Measurements from ENCODE around the gene ATP5IF1.
A peak's percentile ranks its signal among the peaks of the same experiment; 100 is the strongest.

Gene ATP5IF1

DNA sequence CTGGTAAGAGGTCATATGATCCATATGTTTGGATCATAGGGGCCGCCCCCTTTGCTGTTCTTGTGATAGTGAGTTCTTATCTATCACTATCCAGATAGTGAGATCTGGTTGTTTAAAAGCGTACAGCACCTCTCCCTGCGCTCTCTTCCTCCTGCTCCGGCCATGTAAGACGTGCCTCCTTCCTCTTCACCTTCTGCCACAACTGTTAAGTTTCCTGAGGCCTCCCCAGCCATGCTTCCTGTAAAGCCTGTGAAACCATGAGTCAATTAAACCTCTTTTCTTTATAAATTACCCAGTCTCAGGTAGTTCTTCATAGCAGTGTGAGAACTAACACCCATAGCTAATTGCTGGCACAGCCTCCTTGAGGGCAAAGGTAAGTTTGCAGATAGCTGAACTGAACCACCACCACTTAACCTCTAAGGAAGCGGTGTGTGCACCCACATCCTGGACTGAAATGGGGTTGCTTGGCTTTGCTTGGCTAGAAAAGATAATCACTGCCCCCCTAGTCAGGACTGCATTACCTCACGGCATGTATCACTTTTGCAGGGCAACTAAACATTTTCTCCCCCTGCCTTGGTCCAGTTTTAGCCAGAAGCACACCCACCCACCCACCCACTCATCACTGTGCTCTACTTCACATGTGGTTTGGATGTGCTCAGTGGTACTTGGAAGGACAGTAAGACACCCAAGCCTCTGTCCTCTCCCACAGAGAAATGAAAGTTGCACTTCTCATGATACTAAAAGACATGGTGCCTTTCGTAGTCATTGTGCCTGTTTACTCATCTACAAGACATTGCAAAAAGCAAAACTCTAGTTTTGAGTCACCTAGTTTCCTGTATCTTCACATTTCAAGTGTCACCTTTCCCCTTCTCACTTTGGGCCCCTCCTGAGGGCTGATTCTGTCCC lies 36.3 kb upstream of the ATP5IF1 start:
- no peak for DNase-seq (ENCODE audit: low read depth in 1 of 2, low spot score in 1 of 2)
- no peak for TF ChIP-seq POLR2AphosphoS5 (IDR thresholded peaks at IDR 0.05; ENCODE audit: low read depth)
- Histone ChIP-seq H3K4me3 (replicated peaks; ENCODE audit: insufficient read depth, low read length) (no peak overlapping the region), H3K27me3 (ENCODE audit: insufficient read depth, poor library complexity, severe bottlenecking) (no peaks in the 10 kb centered on the region), H3K27ac (replicated peaks) (no peak overlapping the region)

DNA sequence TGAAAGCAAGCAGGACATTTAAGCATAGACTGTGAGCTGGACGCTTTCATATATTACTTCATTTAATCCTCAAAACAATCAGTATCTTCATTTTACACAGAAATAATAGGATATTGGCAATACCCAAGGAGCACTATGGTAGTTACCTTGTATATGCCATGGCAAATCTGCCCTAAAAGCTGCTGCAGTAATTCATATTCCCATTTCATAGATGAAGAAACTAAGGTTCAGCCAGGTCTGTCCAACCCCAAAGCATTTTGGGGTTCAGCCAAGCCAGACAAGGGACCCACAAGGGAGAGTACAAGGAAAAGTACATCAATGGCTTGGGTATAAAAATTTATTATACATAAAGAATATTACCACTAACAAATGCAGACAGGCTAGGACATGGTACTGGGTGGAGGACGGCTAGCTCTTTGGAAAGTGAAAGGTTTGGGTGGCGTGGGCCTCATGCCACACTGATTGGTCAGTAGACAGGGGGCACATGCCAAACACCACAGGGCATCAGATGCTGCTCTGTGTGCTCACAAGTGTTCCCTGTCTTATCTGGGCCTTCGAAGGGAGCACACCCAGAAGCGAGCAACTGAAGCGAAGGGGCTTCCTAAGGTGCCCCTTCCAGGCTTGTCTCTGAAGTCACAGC lies 35.6 kb upstream of the ATP5IF1 start:
- H3K4me3 ChIP-seq (replicated peaks; ENCODE audit: insufficient read depth, low read length) = no peak overlapping the region
- no peak overlapping the region for H3K27ac ChIP-seq (replicated peaks)

DNA sequence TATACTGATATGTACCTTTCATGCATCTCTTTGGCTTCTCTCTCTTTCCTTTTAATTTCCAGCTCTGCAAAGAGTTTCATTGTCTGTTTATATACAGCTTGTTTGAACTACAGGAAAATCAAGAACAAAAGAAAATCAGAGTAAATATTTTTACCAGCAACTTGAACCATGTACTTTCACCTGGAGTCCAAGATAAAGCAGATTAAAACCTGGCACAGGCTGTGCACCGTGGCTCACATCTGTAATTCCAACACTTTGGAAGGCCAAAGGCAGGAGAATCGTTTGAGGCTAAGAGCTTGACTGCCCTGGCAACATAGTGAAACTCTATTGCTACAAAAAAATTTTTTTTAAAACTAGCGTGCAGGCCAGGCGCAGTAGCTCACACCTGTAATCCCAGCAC lies 30.7 kb upstream of the ATP5IF1 start:
- TF ChIP-seq, protein P1, sequence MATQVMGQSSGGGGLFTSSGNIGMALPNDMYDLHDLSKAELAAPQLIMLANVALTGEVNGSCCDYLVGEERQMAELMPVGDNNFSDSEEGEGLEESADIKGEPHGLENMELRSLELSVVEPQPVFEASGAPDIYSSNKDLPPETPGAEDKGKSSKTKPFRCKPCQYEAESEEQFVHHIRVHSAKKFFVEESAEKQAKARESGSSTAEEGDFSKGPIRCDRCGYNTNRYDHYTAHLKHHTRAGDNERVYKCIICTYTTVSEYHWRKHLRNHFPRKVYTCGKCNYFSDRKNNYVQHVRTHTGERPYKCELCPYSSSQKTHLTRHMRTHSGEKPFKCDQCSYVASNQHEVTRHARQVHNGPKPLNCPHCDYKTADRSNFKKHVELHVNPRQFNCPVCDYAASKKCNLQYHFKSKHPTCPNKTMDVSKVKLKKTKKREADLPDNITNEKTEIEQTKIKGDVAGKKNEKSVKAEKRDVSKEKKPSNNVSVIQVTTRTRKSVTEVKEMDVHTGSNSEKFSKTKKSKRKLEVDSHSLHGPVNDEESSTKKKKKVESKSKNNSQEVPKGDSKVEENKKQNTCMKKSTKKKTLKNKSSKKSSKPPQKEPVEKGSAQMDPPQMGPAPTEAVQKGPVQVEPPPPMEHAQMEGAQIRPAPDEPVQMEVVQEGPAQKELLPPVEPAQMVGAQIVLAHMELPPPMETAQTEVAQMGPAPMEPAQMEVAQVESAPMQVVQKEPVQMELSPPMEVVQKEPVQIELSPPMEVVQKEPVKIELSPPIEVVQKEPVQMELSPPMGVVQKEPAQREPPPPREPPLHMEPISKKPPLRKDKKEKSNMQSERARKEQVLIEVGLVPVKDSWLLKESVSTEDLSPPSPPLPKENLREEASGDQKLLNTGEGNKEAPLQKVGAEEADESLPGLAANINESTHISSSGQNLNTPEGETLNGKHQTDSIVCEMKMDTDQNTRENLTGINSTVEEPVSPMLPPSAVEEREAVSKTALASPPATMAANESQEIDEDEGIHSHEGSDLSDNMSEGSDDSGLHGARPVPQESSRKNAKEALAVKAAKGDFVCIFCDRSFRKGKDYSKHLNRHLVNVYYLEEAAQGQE (IDR thresholded peaks at IDR 0.05; ENCODE audit: insufficient replicate concordance, low read depth) = no peak
- H3K27ac ChIP-seq (replicated peaks) = no peak overlapping the region
- H3K4me3 ChIP-seq (replicated peaks; ENCODE audit: insufficient read depth, low read length) = no peak overlapping the region
- no peak for DNase-seq (ENCODE audit: low read depth in 1 of 2, low spot score in 1 of 2)
- no peaks in the 10 kb centered on the region for H3K27me3 ChIP-seq (ENCODE audit: insufficient read depth, poor library complexity, severe bottlenecking)

More for the DNA sequence above, 35.6 kb upstream of the ATP5IF1 start:
- no peaks in the 10 kb centered on the region for H3K27me3 ChIP-seq (ENCODE audit: insufficient read depth, poor library complexity, severe bottlenecking)
- TF ChIP-seq POLR2AphosphoS5 (IDR thresholded peaks at IDR 0.05; ENCODE audit: low read depth) (no peak), GABPA (IDR thresholded peaks at IDR 0.05; ENCODE audit: low read depth) (no peak), SPI1 (IDR thresholded peaks at IDR 0.05; ENCODE audit: borderline replicate concordance, low read depth) (no peak)
- TF ChIP-seq, protein P2, sequence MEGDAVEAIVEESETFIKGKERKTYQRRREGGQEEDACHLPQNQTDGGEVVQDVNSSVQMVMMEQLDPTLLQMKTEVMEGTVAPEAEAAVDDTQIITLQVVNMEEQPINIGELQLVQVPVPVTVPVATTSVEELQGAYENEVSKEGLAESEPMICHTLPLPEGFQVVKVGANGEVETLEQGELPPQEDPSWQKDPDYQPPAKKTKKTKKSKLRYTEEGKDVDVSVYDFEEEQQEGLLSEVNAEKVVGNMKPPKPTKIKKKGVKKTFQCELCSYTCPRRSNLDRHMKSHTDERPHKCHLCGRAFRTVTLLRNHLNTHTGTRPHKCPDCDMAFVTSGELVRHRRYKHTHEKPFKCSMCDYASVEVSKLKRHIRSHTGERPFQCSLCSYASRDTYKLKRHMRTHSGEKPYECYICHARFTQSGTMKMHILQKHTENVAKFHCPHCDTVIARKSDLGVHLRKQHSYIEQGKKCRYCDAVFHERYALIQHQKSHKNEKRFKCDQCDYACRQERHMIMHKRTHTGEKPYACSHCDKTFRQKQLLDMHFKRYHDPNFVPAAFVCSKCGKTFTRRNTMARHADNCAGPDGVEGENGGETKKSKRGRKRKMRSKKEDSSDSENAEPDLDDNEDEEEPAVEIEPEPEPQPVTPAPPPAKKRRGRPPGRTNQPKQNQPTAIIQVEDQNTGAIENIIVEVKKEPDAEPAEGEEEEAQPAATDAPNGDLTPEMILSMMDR (IDR thresholded peaks at IDR 0.05; ENCODE audit: insufficient read depth, low read length) = no peak
- TF ChIP-seq, protein P1 (IDR thresholded peaks at IDR 0.05; ENCODE audit: insufficient replicate concordance, low read depth) = no peak
- no peak for DNase-seq (ENCODE audit: low read depth in 1 of 2, low spot score in 1 of 2)

DNA sequence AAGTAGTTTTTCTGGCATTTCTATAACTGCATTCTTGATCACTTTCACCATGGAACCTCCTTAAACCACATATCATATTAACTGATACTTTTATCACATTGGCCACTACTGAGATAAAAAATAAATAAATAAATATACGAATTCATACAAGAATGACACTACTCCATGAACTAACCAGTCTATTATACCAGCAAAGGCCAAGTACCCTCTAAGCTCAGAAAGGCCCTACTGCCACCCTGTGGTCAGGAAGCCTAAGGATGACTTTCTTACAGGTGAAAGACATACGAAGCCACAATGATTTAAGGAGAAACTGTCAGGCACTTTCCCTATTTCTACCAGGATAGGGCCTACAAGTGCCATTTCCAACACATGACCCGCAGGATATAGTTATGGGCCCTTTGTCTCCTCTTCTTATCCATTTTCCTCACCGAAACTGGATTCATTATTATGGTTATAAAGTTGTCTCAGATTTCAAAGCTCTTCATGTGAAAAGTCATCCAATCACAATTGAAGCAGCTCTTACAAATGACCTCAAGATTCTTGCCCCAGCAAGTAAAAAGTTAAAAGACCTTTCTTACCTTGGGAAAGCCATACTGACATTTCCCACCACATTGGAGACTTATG lies 27.0 kb upstream of the ATP5IF1 start:
- TF ChIP-seq GABPA (IDR thresholded peaks at IDR 0.05; ENCODE audit: low read depth) (no peak), SPI1 (IDR thresholded peaks at IDR 0.05; ENCODE audit: borderline replicate concordance, low read depth) (no peak), POLR2AphosphoS5 (IDR thresholded peaks at IDR 0.05; ENCODE audit: low read depth) (no peak)
- TF ChIP-seq, protein P2 (IDR thresholded peaks at IDR 0.05; ENCODE audit: insufficient read depth, low read length) = peak; percentile 52
- Histone ChIP-seq H3K4me3 (replicated peaks; ENCODE audit: insufficient read depth, low read length) (no peak overlapping the region), H3K27ac (replicated peaks) (no peak overlapping the region), H3K27me3 (ENCODE audit: insufficient read depth, poor library complexity, severe bottlenecking) (no peaks in the 10 kb centered on the region)
- DNase-seq (ENCODE audit: low read depth in 1 of 2, low spot score in 1 of 2) = peak in 1 of 2 experiments; percentile 72
